Glomerular endothelial cell (primary cell): ENCODE measurements around the gene ASPDH. TPM values are rescaled to one million over a fixed set of nuclear protein-coding genes. Genes with fewer than 3 reads are reported as not detected.

Source experiments
- DNase-seq: peaks from one replicate; pipeline ENCODE4 v3.0.0-alpha.2; 2011; ENCODE audit warnings: low read depth, low spot score; ENCODE audit errors: extremely low read depth
- total RNA-seq: library from RNA; depleted of rRNA; stranded (reverse); fragments of >200 nt; gene quantifications from 2 replicates; pipeline ENCODE4 v1.2.3, GENCODE V29; 2015

Gene ASPDH
- total RNA-seq, result not detected in 2 replicates

DNA sequence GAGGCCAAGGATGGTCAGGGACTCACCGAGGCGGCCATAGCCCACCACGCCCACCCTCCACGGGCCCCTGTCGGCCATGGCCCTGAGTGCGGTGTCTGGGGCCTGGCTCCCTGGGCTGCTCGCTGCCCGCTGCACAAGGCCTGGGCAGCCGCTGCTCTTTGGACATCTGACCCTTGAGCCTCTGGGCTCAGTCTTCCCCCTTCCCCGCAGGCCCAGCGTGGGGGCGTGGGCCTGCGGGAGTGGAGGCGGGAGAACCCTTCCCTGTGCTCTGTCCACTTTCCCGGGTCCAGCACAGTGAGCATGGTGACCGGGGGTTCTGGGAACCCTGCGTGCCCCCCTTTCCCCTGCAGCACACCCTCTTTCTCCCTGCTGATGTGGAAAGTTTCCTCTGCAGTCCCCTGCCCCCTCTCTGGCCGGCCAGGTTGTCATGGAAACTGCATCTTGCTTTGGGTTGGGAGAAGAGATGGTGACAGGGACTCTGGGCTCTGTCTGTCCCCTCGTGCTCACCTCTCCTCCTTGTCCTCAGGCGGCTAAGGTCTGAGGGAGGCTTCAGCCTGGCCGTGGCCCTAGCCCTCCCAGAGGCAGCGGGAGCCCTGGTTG, at the start of gene ASPDH:
Gene ASPDH, minus strand, starts transcription at position 168 of the 600 bp plus-strand sequence. Its CDS starts 90 bp downstream, at position 78.
- DNase-seq, result no peak

DNA sequence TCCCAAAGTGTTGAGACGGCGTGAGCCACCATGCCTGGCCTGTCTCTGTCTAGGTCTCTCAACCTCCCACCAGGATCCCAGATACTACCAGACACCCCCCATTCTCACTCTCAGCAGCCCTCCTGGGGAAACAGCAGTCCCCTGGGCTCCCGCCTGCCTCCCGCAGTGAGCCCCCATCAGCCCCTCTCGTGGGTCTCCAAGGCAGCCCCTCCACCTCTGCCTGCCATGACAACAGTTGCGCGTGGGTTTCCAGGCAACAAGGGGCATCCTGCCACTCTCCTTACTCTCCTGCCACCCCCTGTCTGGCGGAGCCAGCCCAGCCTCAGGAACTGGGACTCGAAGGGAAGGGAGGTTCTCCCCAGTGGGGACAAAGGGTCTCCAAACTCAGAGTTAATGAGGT, 49.3 kb upstream of the ASPDH start:
- DNase-seq, result no peak

DNA sequence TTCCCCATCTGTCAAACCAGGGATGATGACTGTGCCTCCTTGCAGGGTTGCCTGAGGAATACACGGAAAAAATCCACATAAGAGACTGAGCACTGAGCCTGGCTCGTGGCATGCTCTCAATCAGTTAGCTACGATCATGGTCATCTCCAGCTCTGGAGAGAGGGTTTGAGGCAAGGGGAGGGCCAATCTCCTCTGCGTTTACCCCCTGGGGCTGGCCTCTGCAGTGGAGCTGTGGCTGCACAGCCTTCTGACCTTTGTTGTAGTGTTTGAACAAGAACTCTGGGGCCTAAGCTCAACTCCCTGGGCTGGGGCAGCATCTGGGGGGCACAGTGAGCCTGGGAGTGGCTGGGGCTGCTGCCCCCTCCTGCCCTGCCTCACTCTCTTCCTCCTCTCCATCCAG, 48.6 kb upstream of the ASPDH start:
- no peak for DNase-seq

- DNase-seq, result no peak
These were observed 45.9 kb upstream of the ASPDH start for GRCh38 chr19:50559636-50560035.

DNA sequence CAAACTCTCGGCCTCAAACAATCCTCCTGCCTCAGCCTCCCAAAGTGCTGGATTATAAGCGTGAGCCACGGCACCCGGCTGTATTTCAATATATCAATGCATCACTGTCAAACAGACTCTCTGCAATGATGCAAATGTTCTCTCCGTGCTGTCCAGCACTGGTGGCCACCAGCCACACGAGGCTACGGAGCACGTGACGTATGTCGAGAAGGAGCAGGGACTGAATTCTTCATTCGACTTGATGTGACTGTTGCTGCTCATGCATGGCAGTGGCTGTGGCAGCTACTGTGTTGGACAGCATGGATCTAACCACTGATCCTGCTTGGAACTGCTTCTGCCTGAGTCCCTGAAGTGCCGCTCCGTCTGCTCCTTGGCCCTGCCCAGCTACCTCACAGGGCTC, 44.7 kb upstream of the ASPDH start:
- DNase-seq, result no peak

GRCh38 chr19:50558039-50558438, 44.3 kb upstream of the ASPDH start:
- no peak for DNase-seq

- DNase-seq, result no peak
These were observed 43.4 kb upstream of the ASPDH start for GRCh38 chr19:50557009-50557613.

DNA sequence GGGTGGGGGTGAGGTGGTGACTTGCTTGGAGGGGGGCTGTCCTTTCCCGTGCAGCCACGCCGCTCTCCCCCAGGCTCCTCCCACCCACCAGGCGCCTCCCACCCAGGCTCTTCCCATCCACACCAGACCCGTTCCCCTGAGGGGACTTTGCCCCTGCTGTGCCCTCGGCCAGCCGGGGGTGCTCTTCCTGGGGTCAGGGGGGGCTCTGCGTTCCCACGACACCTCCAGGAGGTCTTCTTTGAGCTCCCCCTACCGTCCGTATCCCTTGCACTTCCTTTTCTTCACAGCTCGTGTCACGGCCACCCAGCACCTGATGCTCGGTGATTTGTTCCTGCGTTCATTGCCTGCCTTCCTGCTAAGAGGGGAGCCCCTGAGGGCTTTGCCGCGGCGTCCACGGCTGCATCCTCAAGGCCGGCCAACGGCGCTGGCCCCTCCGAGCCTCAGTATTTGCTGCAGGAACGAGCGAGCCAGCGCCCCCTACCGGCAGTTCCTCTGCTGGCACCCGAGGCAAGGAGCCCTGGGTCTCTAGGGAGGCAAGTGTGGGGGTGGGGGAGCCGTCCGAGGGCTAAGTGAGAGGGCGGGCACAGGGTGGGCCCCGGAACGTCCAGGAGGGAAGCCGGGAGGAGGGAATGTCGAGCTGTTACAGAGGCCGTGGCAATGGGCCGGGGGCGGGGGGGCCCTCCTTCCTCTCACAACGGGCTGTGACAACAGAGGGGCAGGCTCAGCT, 42.7 kb upstream of the ASPDH start:
- DNase-seq, result no peak

GRCh38 chr19:50555450-50556281, 42.0 kb upstream of the ASPDH start:
- no peak for DNase-seq

- DNase-seq, result no peak
These were observed 41.3 kb upstream of the ASPDH start for GRCh38 chr19:50555033-50555432.

DNA sequence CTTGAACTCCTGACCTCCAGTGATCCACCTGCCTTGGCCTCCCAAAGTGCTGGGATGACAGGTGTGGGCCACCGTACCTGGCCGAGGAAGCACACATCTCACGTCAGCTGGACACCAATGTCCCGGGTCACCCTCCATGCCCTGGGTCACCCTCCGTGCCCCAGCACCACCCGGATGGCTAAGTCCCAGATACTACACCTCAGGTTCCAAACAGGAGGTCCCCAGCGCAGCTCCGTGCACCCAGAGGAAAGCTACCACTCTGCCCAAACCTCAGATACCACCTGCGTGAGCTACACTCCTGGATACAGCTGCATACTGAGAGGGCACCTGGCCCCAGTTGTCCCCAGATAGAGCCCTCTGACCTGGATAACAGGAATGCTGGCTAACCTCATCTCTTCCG, 40.5 kb upstream of the ASPDH start:
- DNase-seq, result no peak

DNA sequence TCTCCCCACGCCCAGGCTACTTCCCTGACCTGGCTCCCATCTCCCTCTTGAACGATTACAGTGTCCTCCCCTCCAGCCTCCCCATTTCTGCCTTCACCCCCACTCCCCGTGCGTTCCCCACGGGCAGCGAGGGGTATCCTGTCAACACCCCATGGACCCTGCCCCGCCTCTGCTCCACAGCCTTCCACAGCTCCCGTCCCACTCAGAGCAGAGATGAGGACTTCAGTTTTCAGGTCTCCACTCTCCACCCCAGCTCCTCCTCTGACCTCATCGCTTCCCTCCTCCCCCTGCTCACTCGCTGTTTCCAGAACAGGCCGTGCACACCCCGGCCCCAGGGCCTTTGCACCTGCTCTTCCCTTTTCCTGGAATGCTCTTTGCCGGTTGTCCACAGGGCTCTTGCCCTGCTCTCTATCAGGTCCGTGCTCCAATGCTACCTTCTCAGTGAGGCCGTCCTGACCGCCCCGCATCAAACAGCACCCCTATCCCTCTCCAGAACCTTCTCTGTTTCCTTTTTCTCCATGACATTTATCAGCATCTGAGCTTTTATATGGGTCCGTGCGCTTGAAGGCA, 39.5 kb upstream of the ASPDH start:
- no peak for DNase-seq

GRCh38 chr19:50552540-50552939, 38.8 kb upstream of the ASPDH start:
- DNase-seq, result no peak

GRCh38 chr19:50551715-50552187, 38.0 kb upstream of the ASPDH start:
- DNase-seq, result no peak

- no peak for DNase-seq
These were observed 37.5 kb upstream of the ASPDH start for GRCh38 chr19:50551034-50551714.

DNA sequence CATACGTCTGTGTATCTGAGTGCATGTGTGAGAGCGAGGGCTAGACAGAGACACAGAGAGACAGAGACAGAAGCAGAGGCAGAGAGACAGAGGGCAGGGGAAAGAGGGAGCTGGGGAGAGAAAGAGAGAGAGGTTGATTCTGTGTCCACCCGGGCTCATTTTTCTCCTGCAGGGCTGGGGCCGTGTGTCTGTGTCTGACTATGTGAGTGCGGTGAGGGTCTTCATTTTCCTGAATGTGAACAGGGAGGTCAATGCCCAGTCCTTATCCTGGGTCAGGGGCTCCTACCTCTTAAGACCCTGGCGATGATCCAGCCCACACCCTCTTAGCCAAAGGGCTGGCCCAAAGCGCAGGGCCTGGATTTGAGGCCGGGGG, 36.9 kb upstream of the ASPDH start:
- no peak for DNase-seq

DNA sequence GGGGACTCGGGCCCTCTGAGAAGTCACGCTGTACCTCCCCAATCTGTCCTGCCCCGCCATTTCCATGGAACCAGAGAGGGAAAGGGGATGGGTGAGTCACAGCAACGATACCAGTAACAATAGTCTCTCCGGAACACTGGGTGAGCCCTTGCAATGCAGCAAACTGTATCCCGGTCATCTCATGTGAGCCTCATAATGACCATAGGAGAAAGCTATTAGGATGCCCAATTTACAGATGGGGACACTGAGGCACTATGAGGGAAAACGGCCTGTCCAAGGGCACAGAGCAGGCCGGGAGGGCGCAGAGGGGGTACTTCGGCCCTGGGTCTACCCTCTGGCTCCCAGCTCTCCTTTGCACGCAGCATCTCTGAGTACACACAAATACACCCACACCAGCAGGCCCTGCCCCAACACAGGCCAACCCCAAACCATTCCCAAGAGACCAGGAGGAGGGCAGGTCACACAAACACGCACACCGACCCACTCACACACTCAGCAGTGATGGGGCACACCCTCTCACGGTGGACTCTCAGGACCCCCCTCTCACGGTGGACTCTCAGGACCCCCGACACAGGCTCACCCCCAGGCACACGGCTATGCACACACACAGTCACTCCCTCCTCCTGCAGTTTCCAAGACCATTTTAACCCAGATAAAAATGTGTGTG, 36.3 kb upstream of the ASPDH start:
- DNase-seq, result no peak

DNA sequence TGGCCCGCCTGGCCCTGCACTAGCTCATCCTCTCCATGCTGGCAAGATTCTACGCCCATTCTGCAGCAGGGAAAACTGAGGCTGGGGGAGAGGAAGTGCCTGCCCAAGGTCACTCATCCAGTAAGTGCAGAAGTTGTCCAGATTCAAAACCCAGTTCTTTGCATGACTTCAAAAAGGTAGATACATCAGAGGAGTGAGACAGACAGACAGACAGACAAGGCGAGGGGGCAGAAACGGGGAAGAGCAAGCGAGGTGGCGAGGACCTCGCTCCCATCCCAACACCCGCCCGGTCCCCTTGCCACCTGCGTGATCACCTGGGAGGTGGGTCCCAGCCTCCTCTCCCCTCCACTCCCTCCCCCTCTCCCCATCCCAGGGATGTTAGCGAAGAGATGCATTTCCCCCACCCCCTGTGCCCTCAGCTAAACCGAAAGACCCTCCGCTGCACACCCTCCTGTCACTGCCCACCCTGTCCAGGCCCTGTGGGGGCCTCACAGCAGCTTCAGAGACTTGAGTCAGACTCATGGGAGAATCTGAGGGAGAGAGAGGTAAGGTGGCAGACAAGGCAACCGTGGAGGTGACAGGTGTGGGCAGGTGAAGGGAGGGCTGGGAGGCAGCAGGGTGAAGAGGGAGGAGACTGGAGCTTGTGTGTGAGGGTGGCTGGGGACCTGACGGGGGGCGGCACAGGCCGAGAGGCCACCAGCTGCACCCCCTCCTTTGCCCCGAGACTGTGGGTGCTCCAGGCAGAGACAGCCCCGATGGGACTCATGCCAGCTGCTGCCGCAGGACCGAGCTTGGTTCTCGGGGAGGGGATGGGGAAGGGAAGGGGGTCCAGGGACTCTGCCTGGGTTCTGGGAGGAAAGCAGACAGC, 35.6 kb upstream of the ASPDH start:
- no peak for DNase-seq
